Nephron progenitor cell (in vitro differentiated cells): ENCODE results near the gene KLF5.

ENCODE experiments used
- DNase-seq: peaks from one replicate; pipeline ENCODE4 v3.0.0; 2021
- H3K27ac Mint-ChIP-seq: 2 replicates; pipeline ENCODE4 v1.8.0; 2021; ENCODE audit warnings: mild to moderate bottlenecking, moderate library complexity, mixed read lengths
- H3K27me3 Mint-ChIP-seq: 2 replicates; pipeline ENCODE4 v1.8.0; 2021; ENCODE audit warnings: mild to moderate bottlenecking, low read depth, mixed read lengths; ENCODE audit not compliant: poor library complexity
- H3K36me3 Mint-ChIP-seq: 2 replicates; pipeline ENCODE4 v1.8.0; 2021; ENCODE audit warnings: low read depth, mixed read lengths
- H3K4me1 Mint-ChIP-seq: 2 replicates; pipeline ENCODE4 v1.8.0; 2021; ENCODE audit warnings: mixed read lengths
- H3K4me3 Mint-ChIP-seq: 2 replicates; pipeline ENCODE4 v1.8.0; 2021; ENCODE audit warnings: mild to moderate bottlenecking, moderate library complexity, mixed read lengths
- H3K9me3 Mint-ChIP-seq: 2 replicates; pipeline ENCODE4 v1.8.0; 2021; ENCODE audit warnings: mild to moderate bottlenecking, moderate library complexity, mixed read lengths
- CTCF ChIP-seq: fragments of 200-600 bp; sonication (generic); IDR thresholded peaks from 2 replicates; pipeline ENCODE4 v1.5.0; 2021; ENCODE audit warnings: antibody characterized with exemption

Gene KLF5

GRCh38 chr13:73069206-73069805 lies 10.5 kb downstream of the KLF5 start:
- no peak overlapping the region for H3K27ac Mint-ChIP-seq
- no peaks in the 10 kb centered on the region for H3K9me3 Mint-ChIP-seq
- no peak overlapping the region for H3K4me3 Mint-ChIP-seq
- no peak for DNase-seq
- no peaks in the 10 kb centered on the region for H3K36me3 Mint-ChIP-seq
- H3K27me3 Mint-ChIP-seq, result peaks cover 14% of the 10 kb centered on the region
- TF ChIP-seq CTCF, result no peak
- peaks cover 7% of the 10 kb centered on the region for H3K4me1 Mint-ChIP-seq

GRCh38 chr13:73070451-73071098 lies 11.8 kb downstream of the KLF5 start:
- no peak for TF ChIP-seq CTCF
- H3K9me3 Mint-ChIP-seq, result no peaks in the 10 kb centered on the region
- no peaks in the 10 kb centered on the region for H3K36me3 Mint-ChIP-seq
- H3K4me3 Mint-ChIP-seq, result no peak overlapping the region
- no peak overlapping the region for H3K27ac Mint-ChIP-seq
- peaks cover 11% of the 10 kb centered on the region for H3K27me3 Mint-ChIP-seq
- no peak for DNase-seq
- peaks cover 15% of the 10 kb centered on the region for H3K4me1 Mint-ChIP-seq

- DNase-seq, result no peak
- no peaks in the 10 kb centered on the region for H3K36me3 Mint-ChIP-seq
- TF ChIP-seq CTCF, result no peak
- no peaks in the 10 kb centered on the region for H3K9me3 Mint-ChIP-seq
- peaks cover 21% of the 10 kb centered on the region for H3K4me1 Mint-ChIP-seq
- peaks cover 11% of the 10 kb centered on the region for H3K27me3 Mint-ChIP-seq
- no peak overlapping the region for H3K27ac Mint-ChIP-seq
- no peak overlapping the region for H3K4me3 Mint-ChIP-seq
These were observed 13.6 kb downstream of the KLF5 start for GRCh38 chr13:73072239-73072900.

- no peak for TF ChIP-seq CTCF
- no peak for DNase-seq
- H3K4me3 Mint-ChIP-seq, result no peak overlapping the region
- H3K27ac Mint-ChIP-seq, result no peak overlapping the region
- H3K9me3 Mint-ChIP-seq, result no peaks in the 10 kb centered on the region
- peaks cover 14% of the 10 kb centered on the region for H3K27me3 Mint-ChIP-seq
- H3K36me3 Mint-ChIP-seq, result no peaks in the 10 kb centered on the region
- peaks cover 21% of the 10 kb centered on the region for H3K4me1 Mint-ChIP-seq
These were observed 14.2 kb downstream of the KLF5 start for GRCh38 chr13:73073050-73073449.

- Mint-ChIP-seq H3K9me3 (no peaks in the 10 kb centered on the region), H3K36me3 (no peaks in the 10 kb centered on the region), H3K4me1 (peaks cover 21% of the 10 kb centered on the region), H3K4me3 (no peak overlapping the region), H3K27ac (peak overlapping the region; percentile 29), H3K27me3 (peaks cover 14% of the 10 kb centered on the region)
- no peak for DNase-seq
- no peak for TF ChIP-seq CTCF
These were observed 15.2 kb downstream of the KLF5 start for GRCh38 chr13:73074014-73074413.
